ENCODE results near the gene AADACL4. TPM values are rescaled to one million over a fixed set of nuclear protein-coding genes. Genes with fewer than 3 reads are reported as not detected.

Gene AADACL4
- polyA plus RNA-seq, 6 donors from 2014 or later: not detected

Other genes with a start within 250 kb of the AADACL4 start
- 1 to 10 TPM in 2 of 6 donors, under 1 TPM in 3, not detected in 1; 0.21 to 1.9 (median 0.47) TPM for gene DHRS3, start 25.9 kb upstream of the AADACL4 start, polyA plus RNA-seq (ENCODE audit: low read depth in 6 of 6)
- not detected for gene AADACL3, start 72.0 kb downstream of the AADACL4 start, polyA plus RNA-seq (ENCODE audit: low read depth in 6 of 6)
- not detected for gene CFAP107, start 102.1 kb downstream of the AADACL4 start, polyA plus RNA-seq (ENCODE audit: low read depth in 6 of 6)
- not detected for gene PRAMEF12, start 129.7 kb downstream of the AADACL4 start, polyA plus RNA-seq (ENCODE audit: low read depth in 6 of 6)
- not detected for gene PRAMEF1, start 147.3 kb downstream of the AADACL4 start, polyA plus RNA-seq (ENCODE audit: low read depth in 6 of 6)
- not detected for gene PRAMEF11, start 187.3 kb downstream of the AADACL4 start, polyA plus RNA-seq (ENCODE audit: low read depth in 6 of 6)
- gene HNRNPCL1, start 204.6 kb downstream of the AADACL4 start, polyA plus RNA-seq (ENCODE audit: low read depth in 6 of 6): not detected
- not detected for gene PRAMEF2, start 213.0 kb downstream of the AADACL4 start, polyA plus RNA-seq (ENCODE audit: low read depth in 6 of 6)
- not detected for gene PRAMEF4, start 242.1 kb downstream of the AADACL4 start, polyA plus RNA-seq (ENCODE audit: low read depth in 6 of 6)

Measured in naive B cell (primary cell).